Muscle of back (tissue), 11 donors: ENCODE measurements around the gene ABCA9. TPM values are rescaled to one million over a fixed set of nuclear protein-coding genes. Genes with fewer than 3 reads are reported as not detected.

ENCODE experiments used
- DNase-seq, 3 donors: peaks; one replicate each; pipeline versions ENCODE4 v3.0.0 to v3.0.0-alpha.2; 2013
- polyA plus RNA-seq, 10 donors: library from polyadenylated mRNA; unstranded; fragments of 120-200 nt; gene quantifications; one replicate each; pipeline ENCODE4 v1.2.1, GENCODE V29; 2013; ENCODE audit not compliant: insufficient read length in 10 of 10

Gene ABCA9
- polyA plus RNA-seq, 10 donors = 7.5 to 29.6 (median 13.0) TPM

GRCh38 chr17:69069226-69069750 lies 8.6 kb upstream of the ABCA9 start:
- DNase-seq = no peak

GRCh38 chr17:69067274-69068047 lies 6.7 kb upstream of the ABCA9 start:
- DNase-seq = no peak

GRCh38 chr17:69066482-69066881 lies 5.8 kb upstream of the ABCA9 start:
- no peak for DNase-seq

- DNase-seq = no peak
Measured at GRCh38 chr17:69065113-69065512, 4.4 kb upstream of the ABCA9 start.

- no peak for DNase-seq
Measured at GRCh38 chr17:69064476-69064875, 3.7 kb upstream of the ABCA9 start.

GRCh38 chr17:69064001-69064400 lies 3.3 kb upstream of the ABCA9 start:
- DNase-seq = no peak

GRCh38 chr17:69062860-69063581 lies 2.3 kb upstream of the ABCA9 start:
- peak in 2 of 3 donors; percentile 24 to 58 for DNase-seq

GRCh38 chr17:69061721-69062556 lies 1.2 kb upstream of the ABCA9 start:
- peak in 2 of 3 donors; percentile 35 to 77 for DNase-seq

- DNase-seq = peak in 2 of 3 donors; percentile 14 to 74
Measured at GRCh38 chr17:69059458-69060175, 1.1 kb downstream of the ABCA9 start.

- no peak for DNase-seq
Measured at GRCh38 chr17:69058165-69058564, 2.6 kb downstream of the ABCA9 start.

GRCh38 chr17:69057280-69057679 lies 3.4 kb downstream of the ABCA9 start:
- DNase-seq = no peak

- DNase-seq = no peak
Measured at GRCh38 chr17:69056179-69056823, 4.4 kb downstream of the ABCA9 start.

- no peak for DNase-seq
Measured at GRCh38 chr17:69055334-69055733, 5.4 kb downstream of the ABCA9 start.

GRCh38 chr17:69050999-69051775 lies 9.5 kb downstream of the ABCA9 start:
- DNase-seq = peak in 2 of 3 donors; percentile 46 to 76

- DNase-seq = no peak
Measured at GRCh38 chr17:69048634-69049033, 12.1 kb downstream of the ABCA9 start.

- DNase-seq = peak in 2 of 3 donors; percentile 33 to 71
Measured at GRCh38 chr17:69047368-69048263, 13.1 kb downstream of the ABCA9 start.

- DNase-seq = peak in 1 of 3 donors; percentile 21
Measured at GRCh38 chr17:69046121-69046807, 14.5 kb downstream of the ABCA9 start.

GRCh38 chr17:69045646-69046045 lies 15.1 kb downstream of the ABCA9 start:
- DNase-seq = no peak
